Retinal pigment epithelial cell (primary cell): ENCODE measurements around the gene SAMD13.

Experiments used
- DNase-seq: peaks from one replicate; pipeline ENCODE4 v3.0.0-alpha.2; 2010; ENCODE audit warnings: low read depth
- H3K4me3 ChIP-seq: 2 replicates; pipeline ENCODE4 v1.5.1; 2011; ENCODE audit warnings: mild to moderate bottlenecking, low read length, control low read depth, moderate library complexity
- CTCF ChIP-seq: conservative IDR thresholded peaks from 2 replicates; pipeline ENCODE4 v1.5.1; 2011; ENCODE audit warnings: low read depth, low read length, control low read depth, inconsistent platforms

Gene SAMD13

GRCh38 chr1:84294751-84295150 lies 6.8 kb upstream of the SAMD13 start:
- no peak for TF ChIP-seq CTCF
- no peak for DNase-seq
- no peak overlapping the region for H3K4me3 ChIP-seq

GRCh38 chr1:84297546-84298244 lies 3.8 kb upstream of the SAMD13 start:
- H3K4me3 ChIP-seq = peak overlapping the region; percentile 95
- no peak for DNase-seq
- TF ChIP-seq CTCF = no peak

GRCh38 chr1:84298328-84298683 lies 3.2 kb upstream of the SAMD13 start:
- DNase-seq = no peak
- H3K4me3 ChIP-seq = peak overlapping the region; percentile 95
- TF ChIP-seq CTCF = no peak

GRCh38 chr1:84298684-84299535 lies 2.6 kb upstream of the SAMD13 start:
- no peak for DNase-seq
- H3K4me3 ChIP-seq = peak overlapping the region; percentile 95
- no peak for TF ChIP-seq CTCF

- peak overlapping the region; percentile 95 for H3K4me3 ChIP-seq
- no peak for DNase-seq
- TF ChIP-seq CTCF = no peak
Observed at GRCh38 chr1:84299536-84300170, 1.9 kb upstream of the SAMD13 start.

- no peak for TF ChIP-seq CTCF
- no peak for DNase-seq
- H3K4me3 ChIP-seq = no peak overlapping the region
Observed at GRCh38 chr1:84300501-84300900, 1.0 kb upstream of the SAMD13 start.
